HEK293 (cell line): Measurements from ENCODE around the gene SIK2.

Source experiments
- YY1 ChIP-seq: fragments of 450-650 bp; formaldehyde crosslinking; IDR thresholded peaks from 2 replicates; pipeline ENCODE4 v1.5.1; 2018; ENCODE audit warnings: missing biosample characterization, missing genetic modification characterization
- ZNF24 ChIP-seq: fragments of 450-650 bp; formaldehyde crosslinking; IDR thresholded peaks from 2 replicates; pipeline ENCODE4 v1.5.1; 2016; ENCODE audit warnings: missing biosample characterization, missing genetic modification characterization
- TF ChIP-seq, protein P1 (sequence below): fragments of 450-650 bp; formaldehyde crosslinking; IDR thresholded peaks from 2 replicates; pipeline ENCODE4 v1.5.1; 2016; ENCODE audit warnings: missing biosample characterization, missing genetic modification characterization

GRCh38 chr11:111765984-111766833 lies 164.0 kb downstream of the SIK2 start, which contains the start of gene PPP2R1B:
- TF ChIP-seq, protein P1, sequence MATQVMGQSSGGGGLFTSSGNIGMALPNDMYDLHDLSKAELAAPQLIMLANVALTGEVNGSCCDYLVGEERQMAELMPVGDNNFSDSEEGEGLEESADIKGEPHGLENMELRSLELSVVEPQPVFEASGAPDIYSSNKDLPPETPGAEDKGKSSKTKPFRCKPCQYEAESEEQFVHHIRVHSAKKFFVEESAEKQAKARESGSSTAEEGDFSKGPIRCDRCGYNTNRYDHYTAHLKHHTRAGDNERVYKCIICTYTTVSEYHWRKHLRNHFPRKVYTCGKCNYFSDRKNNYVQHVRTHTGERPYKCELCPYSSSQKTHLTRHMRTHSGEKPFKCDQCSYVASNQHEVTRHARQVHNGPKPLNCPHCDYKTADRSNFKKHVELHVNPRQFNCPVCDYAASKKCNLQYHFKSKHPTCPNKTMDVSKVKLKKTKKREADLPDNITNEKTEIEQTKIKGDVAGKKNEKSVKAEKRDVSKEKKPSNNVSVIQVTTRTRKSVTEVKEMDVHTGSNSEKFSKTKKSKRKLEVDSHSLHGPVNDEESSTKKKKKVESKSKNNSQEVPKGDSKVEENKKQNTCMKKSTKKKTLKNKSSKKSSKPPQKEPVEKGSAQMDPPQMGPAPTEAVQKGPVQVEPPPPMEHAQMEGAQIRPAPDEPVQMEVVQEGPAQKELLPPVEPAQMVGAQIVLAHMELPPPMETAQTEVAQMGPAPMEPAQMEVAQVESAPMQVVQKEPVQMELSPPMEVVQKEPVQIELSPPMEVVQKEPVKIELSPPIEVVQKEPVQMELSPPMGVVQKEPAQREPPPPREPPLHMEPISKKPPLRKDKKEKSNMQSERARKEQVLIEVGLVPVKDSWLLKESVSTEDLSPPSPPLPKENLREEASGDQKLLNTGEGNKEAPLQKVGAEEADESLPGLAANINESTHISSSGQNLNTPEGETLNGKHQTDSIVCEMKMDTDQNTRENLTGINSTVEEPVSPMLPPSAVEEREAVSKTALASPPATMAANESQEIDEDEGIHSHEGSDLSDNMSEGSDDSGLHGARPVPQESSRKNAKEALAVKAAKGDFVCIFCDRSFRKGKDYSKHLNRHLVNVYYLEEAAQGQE (tag by site-specific recombination), result peak; percentile 41; the same call in 1 of the 2 replicates
- no peak for TF ChIP-seq YY1 (tag by site-specific recombination)
- TF ChIP-seq ZNF24 (tag by site-specific recombination), result no peak
